Activated CD4-positive, alpha-beta T cell treated with anti-CD3 and anti-CD28 coated beads, Interleukin-2, amount 50 U/mL, for 4 hours (primary cell): Measurements from ENCODE around the gene CYB561D1.

Experiments
- DNase-seq, 2 experiments: peaks; one replicate each; pipeline ENCODE4 v3.0.0-alpha.2; 2020

CYB561D1 gene

GRCh38 chr1:109531826-109532364 lies 38.0 kb downstream of the CYB561D1 start:
- DNase-seq: no peak

GRCh38 chr1:109532365-109533136 lies 38.7 kb downstream of the CYB561D1 start:
- peak; percentile 88 to 91 for DNase-seq

- no peak for DNase-seq
Observed at GRCh38 chr1:109534307-109534858, 40.5 kb downstream of the CYB561D1 start.

- no peak for DNase-seq
Observed at GRCh38 chr1:109535481-109535880, 41.6 kb downstream of the CYB561D1 start.

GRCh38 chr1:109535971-109536491 lies 42.1 kb downstream of the CYB561D1 start:
- DNase-seq: no peak

- DNase-seq: no peak
Observed at GRCh38 chr1:109537450-109538178, 43.7 kb downstream of the CYB561D1 start.

GRCh38 chr1:109538827-109539555 lies 45.1 kb downstream of the CYB561D1 start:
- no peak for DNase-seq

- no peak for DNase-seq
Observed at GRCh38 chr1:109539676-109540075, 45.8 kb downstream of the CYB561D1 start, which contains the start of gene GPR61. GPR61 (plus strand) TSS chr1:109539872; CDS start chr1:109543023, 3,151 bp downstream.

- no peak for DNase-seq
Observed at GRCh38 chr1:109541102-109541501, 47.2 kb downstream of the CYB561D1 start.

- DNase-seq: no peak
Observed at GRCh38 chr1:109542657-109543056, 48.8 kb downstream of the CYB561D1 start.

- DNase-seq: no peak
Observed at GRCh38 chr1:109543283-109543987, 49.5 kb downstream of the CYB561D1 start.

GRCh38 chr1:109543988-109544735 lies 50.3 kb downstream of the CYB561D1 start:
- no peak for DNase-seq

GRCh38 chr1:109546311-109547109 lies 52.6 kb downstream of the CYB561D1 start:
- peak; percentile 90 to 92 for DNase-seq

GRCh38 chr1:109547463-109548320 lies 53.8 kb downstream of the CYB561D1 start:
- DNase-seq: no peak

- peak; percentile 95 for DNase-seq
Observed at GRCh38 chr1:109548321-109549267, 54.7 kb downstream of the CYB561D1 start, which contains the start of gene GNAI3. GNAI3 (plus strand) TSS chr1:109548615; CDS start chr1:109548721, 106 bp downstream.
